ENCODE data around the gene RTTN.
"Not testable (repeated sequence)": the region's sequence is repeated elsewhere in the genome, so short reads cannot be mapped to it uniquely, and the experiment has no call there.

Gene RTTN, protein sequence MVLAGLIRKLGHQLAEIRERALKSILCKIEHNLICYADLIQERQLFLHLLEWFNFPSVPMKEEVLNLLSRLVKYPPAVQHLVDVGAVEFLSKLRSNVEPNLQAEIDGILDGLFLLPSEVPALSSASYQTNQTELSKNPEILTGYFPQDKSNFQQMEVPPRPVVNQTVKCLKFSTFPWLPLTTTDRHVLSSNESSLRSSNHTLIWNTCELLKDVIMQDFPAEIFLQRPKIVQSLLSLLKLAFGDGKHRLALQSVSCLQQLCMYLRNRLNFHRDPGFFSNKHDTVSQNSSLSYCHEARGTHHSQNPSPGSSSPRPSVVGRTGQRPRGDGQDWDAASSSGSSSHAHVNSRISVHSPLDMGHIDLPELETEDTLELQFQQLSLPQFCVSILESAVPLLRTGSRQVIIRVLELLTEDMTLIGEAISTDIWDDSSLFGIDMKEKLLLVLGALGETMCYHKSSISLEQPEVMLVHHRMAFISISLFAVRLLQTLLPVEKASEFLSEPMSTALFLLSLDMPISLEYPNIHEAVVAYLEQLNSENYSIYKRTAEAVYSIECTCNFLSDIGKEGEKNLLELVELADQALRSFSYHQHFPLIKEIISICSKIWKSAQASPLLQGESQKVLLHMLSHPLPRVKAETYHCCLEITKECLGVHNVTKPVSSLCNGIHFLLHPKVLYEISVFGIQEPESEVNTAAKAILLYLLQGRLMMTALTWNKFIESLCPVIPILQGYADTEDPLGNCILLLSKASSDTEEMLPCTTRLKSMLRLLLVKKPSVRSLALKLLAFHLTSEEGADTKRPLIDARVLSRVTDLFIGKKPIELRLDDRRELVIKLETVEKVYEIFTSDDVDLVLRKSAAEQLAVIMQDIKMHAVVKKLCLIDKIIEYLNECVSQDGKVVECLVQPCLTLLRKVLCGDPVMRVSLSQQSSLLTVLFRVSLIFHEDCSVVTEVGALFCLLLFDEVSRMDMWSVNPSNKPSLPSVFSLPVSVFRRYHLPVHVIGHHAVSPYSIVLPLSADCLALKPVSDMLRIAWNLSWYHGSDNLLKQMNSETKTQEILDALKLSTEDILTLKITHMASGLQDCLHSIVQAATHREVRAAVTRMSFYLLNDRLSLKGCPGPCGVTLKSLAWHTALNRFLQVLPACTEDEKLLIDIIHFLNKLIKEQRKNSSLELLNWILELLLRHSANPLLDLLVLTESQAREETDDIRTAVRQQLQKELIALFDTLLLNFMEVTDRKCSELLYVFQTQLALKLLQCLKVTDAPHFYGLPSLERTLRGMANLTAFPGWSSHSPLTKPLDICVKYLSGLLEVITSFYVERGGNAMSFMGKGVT (N-terminal part only)

DNA sequence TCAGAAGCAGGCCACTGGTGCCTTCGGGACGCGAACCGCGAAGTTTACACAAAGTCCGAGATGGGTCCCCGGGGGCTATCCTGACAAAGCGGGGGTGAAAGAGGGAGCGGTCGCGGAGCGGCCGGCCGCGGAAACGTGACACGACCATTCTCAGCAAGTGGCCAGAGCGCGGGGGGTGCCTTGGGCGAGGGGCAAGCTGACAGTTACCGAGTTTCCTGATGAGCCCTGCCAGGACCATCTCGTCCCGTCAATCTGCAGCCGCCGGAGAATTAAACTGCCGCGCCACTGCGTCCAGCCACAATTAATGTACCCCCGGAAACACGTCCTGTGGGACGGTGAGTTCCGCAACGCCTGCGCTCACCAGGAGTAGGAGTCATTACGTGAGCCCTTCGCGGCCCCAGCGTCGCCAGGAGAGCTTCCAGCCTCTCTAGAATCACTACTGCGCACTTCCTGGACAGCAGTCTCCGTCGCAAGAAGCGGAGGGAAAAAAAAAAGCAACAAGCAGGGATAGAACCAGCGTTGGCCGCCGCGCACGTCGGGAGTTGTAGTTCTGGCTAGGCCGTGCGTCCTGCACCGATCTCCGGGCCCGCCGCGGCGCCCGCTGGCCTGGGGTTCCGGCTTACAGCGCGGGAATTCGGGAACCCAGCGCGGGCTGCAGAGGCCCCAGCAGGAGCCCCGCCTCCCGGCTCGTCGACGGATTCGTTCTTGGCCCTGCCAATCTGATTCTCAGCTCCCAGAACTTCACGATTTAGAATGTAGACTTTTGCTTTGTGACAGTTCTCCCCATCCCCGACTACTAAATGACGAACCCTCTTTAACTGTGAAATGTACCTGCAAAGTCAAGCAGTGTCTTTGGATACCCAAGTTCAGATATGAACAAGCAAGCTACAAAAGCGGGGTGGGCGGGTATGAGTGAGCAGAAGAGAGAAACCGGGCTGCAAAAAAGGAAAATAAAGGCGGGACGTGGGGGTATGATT is at the start of gene RTTN:
Gene RTTN (minus strand): TSS at position 267 of the 977 bp plus-strand sequence. CDS start 29 bp downstream, at position 238.
- peak within 1 kb of the TSS; percentile 86 for H3K4me3 ChIP-seq (ENCODE audit: control insufficient read depth, low read depth, low read length)
- peak; percentile 78 for DNase-seq (ENCODE audit: low read depth)
- TF ChIP-seq, protein P1, sequence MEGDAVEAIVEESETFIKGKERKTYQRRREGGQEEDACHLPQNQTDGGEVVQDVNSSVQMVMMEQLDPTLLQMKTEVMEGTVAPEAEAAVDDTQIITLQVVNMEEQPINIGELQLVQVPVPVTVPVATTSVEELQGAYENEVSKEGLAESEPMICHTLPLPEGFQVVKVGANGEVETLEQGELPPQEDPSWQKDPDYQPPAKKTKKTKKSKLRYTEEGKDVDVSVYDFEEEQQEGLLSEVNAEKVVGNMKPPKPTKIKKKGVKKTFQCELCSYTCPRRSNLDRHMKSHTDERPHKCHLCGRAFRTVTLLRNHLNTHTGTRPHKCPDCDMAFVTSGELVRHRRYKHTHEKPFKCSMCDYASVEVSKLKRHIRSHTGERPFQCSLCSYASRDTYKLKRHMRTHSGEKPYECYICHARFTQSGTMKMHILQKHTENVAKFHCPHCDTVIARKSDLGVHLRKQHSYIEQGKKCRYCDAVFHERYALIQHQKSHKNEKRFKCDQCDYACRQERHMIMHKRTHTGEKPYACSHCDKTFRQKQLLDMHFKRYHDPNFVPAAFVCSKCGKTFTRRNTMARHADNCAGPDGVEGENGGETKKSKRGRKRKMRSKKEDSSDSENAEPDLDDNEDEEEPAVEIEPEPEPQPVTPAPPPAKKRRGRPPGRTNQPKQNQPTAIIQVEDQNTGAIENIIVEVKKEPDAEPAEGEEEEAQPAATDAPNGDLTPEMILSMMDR (IDR thresholded peaks at IDR 0.05; ENCODE audit: control insufficient read depth, insufficient read depth, low read depth, low read length, missing control alignments), result no peak

GRCh38 chr18:70250781-70251180 is 45.3 kb upstream of the RTTN start:
- no peak overlapping the region for H3K4me3 ChIP-seq (ENCODE audit: control insufficient read depth, low read depth, low read length)
- no peak for DNase-seq (ENCODE audit: low read depth)
- TF ChIP-seq, protein P1 (IDR thresholded peaks at IDR 0.05; ENCODE audit: control insufficient read depth, insufficient read depth, low read depth, low read length, missing control alignments), result no peak

- not testable (repeated sequence) for DNase-seq (ENCODE audit: low read depth)
These were observed 44.4 kb upstream of the RTTN start for GRCh38 chr18:70249861-70250260.

DNA sequence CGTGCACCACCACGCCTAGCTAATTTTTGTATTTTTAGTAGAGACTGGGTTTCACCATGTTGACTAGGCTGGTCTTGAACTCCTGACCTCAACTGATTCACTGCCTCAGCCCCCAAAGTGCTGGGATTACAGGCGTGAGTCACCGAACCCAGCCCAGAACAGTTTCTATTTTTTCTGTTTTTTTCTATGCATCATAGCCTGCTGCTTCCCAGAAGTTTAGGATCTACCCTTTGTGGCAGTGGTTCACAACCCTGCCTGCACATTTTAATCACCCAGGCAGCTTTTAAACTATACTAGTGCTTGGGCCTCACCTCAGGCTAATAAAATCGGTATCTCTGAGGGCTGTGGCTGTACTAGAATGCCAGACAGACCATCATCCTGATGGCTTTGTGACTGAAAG is 43.6 kb upstream of the RTTN start:
- peak; percentile 7 for DNase-seq (ENCODE audit: low read depth)
- no peak overlapping the region for H3K4me3 ChIP-seq (ENCODE audit: control insufficient read depth, low read depth, low read length)
- TF ChIP-seq, protein P1 (IDR thresholded peaks at IDR 0.05; ENCODE audit: control insufficient read depth, insufficient read depth, low read depth, low read length, missing control alignments), result no peak

More at GRCh38 chr18:70249861-70250260, 44.4 kb upstream of the RTTN start:
- not testable (repeated sequence) for H3K4me3 ChIP-seq (ENCODE audit: control insufficient read depth, low read depth, low read length)

DNA sequence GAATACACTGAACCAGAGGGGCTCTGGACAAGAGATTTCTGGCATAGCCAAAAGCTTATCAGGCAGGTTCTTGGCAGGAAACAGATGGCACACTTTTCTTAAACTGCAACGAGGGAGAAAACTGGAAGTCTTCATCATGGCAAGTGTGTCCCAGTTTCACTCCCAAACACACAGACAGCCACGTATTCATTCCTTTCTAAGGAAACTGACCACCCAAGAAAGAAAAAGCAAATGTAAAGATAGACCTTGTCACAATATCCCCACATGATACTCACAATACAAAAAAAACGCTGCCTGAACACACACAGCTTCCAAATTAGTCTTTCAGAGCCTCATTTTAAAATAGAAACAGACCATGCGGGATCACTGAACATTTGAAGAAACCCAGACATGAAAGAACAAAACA is 40.6 kb upstream of the RTTN start:
- TF ChIP-seq, protein P1 (IDR thresholded peaks at IDR 0.05; ENCODE audit: control insufficient read depth, insufficient read depth, low read depth, low read length, missing control alignments), result no peak
- no peak for DNase-seq (ENCODE audit: low read depth)
- no peak overlapping the region for H3K4me3 ChIP-seq (ENCODE audit: control insufficient read depth, low read depth, low read length)
